ENCODE measurements around the gene SH3PXD2A.

SH3PXD2A gene

GRCh38 chr10:103802637-103803353 is 52.6 kb downstream of the SH3PXD2A start:
- no peak overlapping the region for H3K4me3 ChIP-seq (ENCODE audit: low read depth in 1 of 2, low read length in 1 of 2)
- H3K4me1 ChIP-seq (ENCODE audit: control insufficient read depth in 1 of 2, insufficient read depth in 1 of 2, low read depth in 1 of 2, low read length in 1 of 2) = no peaks in the 10 kb centered on the region
- TF ChIP-seq CTCF (IDR thresholded peaks at IDR 0.05) = no peak
- H3K36me3 ChIP-seq = no peaks in the 10 kb centered on the region
- H3K27ac ChIP-seq = no peak overlapping the region
- H3K9me3 ChIP-seq = no peaks in the 10 kb centered on the region
- H3K27me3 ChIP-seq = no peaks in the 10 kb centered on the region

- Histone ChIP-seq H3K4me3 (ENCODE audit: low read depth in 1 of 2, low read length in 1 of 2) (no peak overlapping the region), H3K36me3 (no peaks in the 10 kb centered on the region), H3K27me3 (no peaks in the 10 kb centered on the region), H3K4me1 (ENCODE audit: control insufficient read depth in 1 of 2, insufficient read depth in 1 of 2, low read depth in 1 of 2, low read length in 1 of 2) (no peaks in the 10 kb centered on the region), H3K9me3 (no peaks in the 10 kb centered on the region), H3K27ac (no peak overlapping the region)
- TF ChIP-seq CTCF (IDR thresholded peaks at IDR 0.05) = no peak
Measured at GRCh38 chr10:103802081-103802480, 53.3 kb downstream of the SH3PXD2A start.

GRCh38 chr10:103800789-103801540 is 54.4 kb downstream of the SH3PXD2A start:
- Histone ChIP-seq H3K9me3 (no peaks in the 10 kb centered on the region), H3K36me3 (no peaks in the 10 kb centered on the region), H3K4me3 (ENCODE audit: low read depth in 1 of 2, low read length in 1 of 2) (no peak overlapping the region), H3K4me1 (ENCODE audit: control insufficient read depth in 1 of 2, insufficient read depth in 1 of 2, low read depth in 1 of 2, low read length in 1 of 2) (no peaks in the 10 kb centered on the region), H3K27ac (no peak overlapping the region), H3K27me3 (no peaks in the 10 kb centered on the region)
- no peak for TF ChIP-seq CTCF (IDR thresholded peaks at IDR 0.05)

GRCh38 chr10:103800089-103800488 is 55.3 kb downstream of the SH3PXD2A start:
- no peaks in the 10 kb centered on the region for H3K9me3 ChIP-seq
- H3K27ac ChIP-seq = no peak overlapping the region
- H3K27me3 ChIP-seq = no peaks in the 10 kb centered on the region
- no peak for TF ChIP-seq CTCF (IDR thresholded peaks at IDR 0.05)
- H3K36me3 ChIP-seq = no peaks in the 10 kb centered on the region
- no peak overlapping the region for H3K4me3 ChIP-seq (ENCODE audit: low read depth in 1 of 2, low read length in 1 of 2)
- H3K4me1 ChIP-seq (ENCODE audit: control insufficient read depth in 1 of 2, insufficient read depth in 1 of 2, low read depth in 1 of 2, low read length in 1 of 2) = no peaks in the 10 kb centered on the region

- Histone ChIP-seq H3K27me3 (no peaks in the 10 kb centered on the region), H3K27ac (no peak overlapping the region), H3K4me1 (ENCODE audit: control insufficient read depth in 1 of 2, insufficient read depth in 1 of 2, low read depth in 1 of 2, low read length in 1 of 2) (no peaks in the 10 kb centered on the region), H3K9me3 (no peaks in the 10 kb centered on the region), H3K4me3 (ENCODE audit: low read depth in 1 of 2, low read length in 1 of 2) (no peak overlapping the region), H3K36me3 (no peaks in the 10 kb centered on the region)
- no peak for TF ChIP-seq CTCF (IDR thresholded peaks at IDR 0.05)
Measured at GRCh38 chr10:103799341-103799740, 56.0 kb downstream of the SH3PXD2A start.

Data from neutrophil (primary cell).